GM19099 (cell line): ENCODE data around the gene FBLN5.

Source experiments
- POLR2A ChIP-seq: IDR thresholded peaks from 3 replicates; pipeline ENCODE4 v1.6.1; 2011; ENCODE audit warnings: low read depth; ENCODE audit not compliant: insufficient read length; ENCODE audit errors: extremely low read depth

The FBLN5 gene

DNA sequence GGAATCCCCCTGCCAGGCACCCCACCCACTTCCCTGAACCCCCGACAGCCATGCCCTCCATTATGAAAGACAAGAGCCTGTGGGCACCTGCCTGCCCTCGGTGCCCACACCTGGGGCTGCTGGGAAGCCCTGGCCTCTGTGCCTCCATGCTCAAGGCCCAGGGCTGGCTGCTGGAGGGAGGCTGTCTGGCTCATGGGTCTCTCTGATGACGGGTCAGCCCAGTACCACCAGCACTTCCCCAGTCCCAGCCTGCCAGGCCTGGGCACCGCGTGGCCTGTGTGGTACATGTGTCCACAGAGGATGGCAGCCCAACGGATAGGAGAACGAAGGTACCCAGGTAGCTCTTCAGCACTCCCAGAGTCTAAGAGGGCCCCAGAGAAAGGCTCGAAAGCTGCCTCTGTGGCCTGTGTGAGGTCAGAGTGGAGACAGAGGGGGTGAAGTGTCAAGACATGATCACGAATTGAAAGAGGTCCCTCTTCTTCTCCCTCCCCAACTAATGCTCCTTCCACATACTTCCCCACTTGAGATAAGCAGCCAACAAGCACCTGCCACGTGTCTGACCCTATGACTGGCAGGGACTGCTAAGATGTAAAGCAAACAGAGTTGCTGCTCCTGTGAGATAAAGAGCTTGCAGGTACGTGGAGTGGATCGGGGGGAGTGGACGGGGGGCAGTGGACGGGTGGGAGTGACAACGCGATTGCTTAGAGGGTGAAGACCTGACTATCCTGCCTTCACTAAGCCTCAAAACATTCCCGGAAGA lies 21.2 kb downstream of the FBLN5 start:
- TF ChIP-seq POLR2A = no peak

DNA sequence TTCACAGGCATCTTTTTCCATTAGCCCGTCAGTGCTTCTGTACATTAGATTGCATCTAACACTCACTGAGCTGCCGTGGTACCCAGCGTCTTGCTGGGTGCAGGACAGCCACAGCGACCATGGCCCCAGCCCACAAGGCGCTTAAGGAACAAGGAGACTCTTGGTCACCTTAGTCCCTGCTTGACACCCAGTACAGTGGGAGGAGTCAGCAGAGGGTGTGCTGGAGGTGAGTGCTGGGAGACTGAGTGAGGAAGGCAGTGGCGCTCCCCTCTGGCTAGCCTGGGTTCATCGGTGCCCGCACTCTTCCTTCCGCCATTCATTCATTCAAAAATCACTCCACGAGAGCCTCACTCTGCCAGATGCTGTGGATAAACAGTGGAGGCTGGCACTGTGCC lies 21.8 kb downstream of the FBLN5 start:
- TF ChIP-seq POLR2A = no peak

DNA sequence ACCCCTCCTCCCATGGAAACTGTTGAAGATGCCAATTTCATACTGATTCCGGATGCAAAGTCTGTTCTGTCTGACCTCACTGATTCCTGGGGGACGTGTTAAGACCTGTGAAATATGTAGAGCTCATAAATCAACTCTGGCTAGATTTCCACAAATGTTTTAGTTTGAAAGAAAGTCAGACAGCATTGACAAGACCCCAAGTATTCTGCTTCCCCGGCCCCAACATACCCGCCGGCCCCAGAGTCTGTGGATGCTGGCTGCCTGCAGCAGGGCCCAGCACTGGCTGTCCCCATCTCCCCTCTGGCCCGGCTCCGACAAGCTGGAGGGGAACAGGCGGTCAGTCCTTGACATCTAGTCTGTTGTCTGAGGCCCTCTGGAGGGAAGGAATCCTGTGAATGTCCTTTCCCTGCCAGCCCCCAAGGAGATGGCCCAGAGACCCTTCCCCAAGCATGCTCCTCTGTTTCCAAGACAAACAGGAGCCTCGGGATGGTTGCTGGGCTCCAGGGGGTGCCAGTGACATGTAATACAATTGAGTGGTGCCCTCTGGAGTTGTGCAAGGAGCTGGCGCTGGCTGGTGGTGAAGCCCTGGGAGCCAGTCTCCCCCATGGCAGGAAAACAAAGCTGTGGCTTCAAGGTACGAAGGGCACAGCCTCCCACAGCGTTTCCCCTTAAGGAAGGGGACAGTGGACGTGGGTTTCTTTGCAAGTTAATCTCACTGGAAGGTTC lies 22.3 kb downstream of the FBLN5 start:
- TF ChIP-seq POLR2A = no peak

GRCh38 chr14:91920526-91920925 lies 27.0 kb downstream of the FBLN5 start:
- TF ChIP-seq POLR2A = no peak

DNA sequence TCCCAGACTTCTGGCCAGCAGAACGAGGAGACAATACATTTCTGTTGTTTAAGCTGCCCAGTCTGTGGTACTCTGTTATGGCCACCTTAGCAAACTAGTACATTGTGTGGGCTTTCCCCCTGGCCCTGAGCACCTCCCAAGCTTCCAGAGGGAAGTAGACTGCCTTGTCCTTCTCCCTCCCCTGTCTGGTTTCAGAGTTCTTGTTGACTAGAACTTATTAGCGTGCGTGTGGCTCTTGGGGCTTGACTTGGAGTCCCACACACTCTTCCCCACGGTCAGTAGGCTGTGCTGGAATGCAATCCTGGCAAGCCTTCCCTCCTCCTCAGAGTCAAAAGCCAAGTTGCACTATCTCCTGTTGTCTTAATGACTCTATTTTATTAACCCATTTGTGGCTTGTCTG lies 27.7 kb downstream of the FBLN5 start:
- no peak for TF ChIP-seq POLR2A

GRCh38 chr14:91918186-91918883 lies 29.2 kb downstream of the FBLN5 start:
- no peak for TF ChIP-seq POLR2A

DNA sequence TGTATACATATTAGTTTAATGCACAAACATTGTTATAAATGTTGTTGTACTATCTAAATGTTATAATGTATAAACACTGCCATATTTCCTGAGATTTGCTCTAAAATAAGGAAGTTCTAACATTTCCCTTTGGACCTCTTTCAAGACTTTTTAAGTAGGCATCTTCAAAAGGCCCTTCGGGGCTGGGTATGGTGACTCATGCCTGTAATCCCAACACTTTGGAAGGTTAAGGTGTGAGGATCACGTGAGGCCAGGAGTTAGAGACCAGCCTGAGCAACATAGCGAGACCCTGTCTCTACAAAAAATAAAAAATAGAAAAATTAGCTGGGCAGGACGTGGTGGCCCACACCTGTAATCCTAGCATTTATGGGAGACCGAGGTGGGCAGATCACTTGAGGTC lies 35.5 kb downstream of the FBLN5 start:
- no peak for TF ChIP-seq POLR2A

DNA sequence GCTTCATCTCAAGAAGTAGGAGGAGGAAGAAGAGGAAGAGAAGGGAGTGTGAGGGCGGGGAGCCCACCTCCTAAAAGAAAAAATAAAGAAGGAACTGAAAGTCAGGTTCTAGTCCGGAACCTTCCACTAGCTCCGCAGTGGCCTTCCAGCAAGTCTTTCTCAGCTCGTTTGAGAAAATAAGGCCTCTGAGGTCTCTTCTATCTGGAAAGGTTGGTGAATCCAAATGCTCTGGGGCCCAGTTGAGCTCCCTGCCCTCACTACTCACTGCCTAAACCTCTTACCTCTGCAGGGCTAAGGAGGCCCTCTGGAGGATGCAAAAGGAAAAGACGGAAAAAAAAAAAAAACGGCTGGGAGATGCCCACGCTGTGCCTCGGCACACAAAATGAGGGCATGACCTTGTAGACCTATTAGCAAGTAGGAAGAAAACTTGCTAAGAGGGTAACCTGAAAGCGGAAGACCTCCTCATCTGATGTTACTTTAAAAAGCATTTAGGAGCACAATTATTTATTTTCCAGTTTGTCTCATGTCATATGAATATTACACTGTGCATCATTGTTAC lies 35.9 kb downstream of the FBLN5 start:
- TF ChIP-seq POLR2A = no peak

GRCh38 chr14:91910196-91910595 lies 37.3 kb downstream of the FBLN5 start:
- no peak for TF ChIP-seq POLR2A

GRCh38 chr14:91906374-91906773 lies 41.1 kb downstream of the FBLN5 start:
- no peak for TF ChIP-seq POLR2A

DNA sequence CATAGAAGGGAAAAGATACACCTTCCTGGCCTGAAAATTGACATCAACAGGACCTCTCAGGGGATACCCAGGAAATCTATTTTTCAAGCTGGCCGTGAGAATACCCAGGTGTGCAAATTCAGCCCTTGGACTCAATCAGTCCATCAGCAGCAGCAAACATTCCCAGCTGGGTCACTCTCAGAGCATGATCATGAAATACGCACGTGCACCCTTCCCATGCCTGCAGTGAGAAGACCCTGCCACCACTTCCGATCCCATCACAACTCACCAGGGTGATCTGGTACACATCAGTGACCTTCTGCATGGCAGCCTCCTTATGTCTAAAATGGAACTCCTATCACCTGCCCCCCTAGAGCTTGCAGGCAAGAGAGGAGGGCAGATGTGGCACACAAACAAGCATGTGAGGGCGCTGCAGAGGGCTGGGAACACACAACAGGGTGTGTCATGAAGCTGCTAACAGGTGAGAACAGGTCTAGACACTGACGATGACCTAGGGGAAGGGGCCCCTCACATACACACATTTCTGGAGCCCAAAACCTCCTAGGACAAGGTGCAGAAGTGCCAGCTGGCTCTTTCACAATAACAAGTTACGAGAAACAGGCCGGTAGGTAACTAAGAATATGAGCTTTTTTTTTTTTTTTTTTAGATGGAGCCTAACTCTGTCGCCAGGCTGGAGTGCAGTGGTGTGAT lies 42.4 kb downstream of the FBLN5 start:
- no peak for TF ChIP-seq POLR2A

- no peak for TF ChIP-seq POLR2A
Measured at GRCh38 chr14:91904483-91904882, 43.0 kb downstream of the FBLN5 start.

DNA sequence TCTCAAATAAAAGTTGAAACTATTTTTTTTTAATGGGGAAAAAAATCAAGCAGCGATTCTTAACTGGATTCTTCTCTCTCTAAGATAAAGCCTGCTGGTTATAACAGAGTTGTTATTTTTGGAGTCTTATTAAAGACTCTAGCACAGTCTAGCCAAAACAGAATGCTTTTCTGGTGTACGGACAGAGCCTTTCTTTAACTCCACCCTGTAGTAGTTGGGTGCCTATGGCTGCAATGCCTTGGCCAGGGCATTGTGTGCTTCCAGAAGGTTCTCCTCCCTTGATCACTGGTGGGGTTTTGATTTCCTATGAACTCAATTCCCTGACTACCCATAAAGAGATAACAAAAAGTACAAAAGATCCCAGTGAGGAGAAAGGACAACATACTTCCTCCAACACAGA lies 44.4 kb downstream of the FBLN5 start:
- TF ChIP-seq POLR2A = no peak

DNA sequence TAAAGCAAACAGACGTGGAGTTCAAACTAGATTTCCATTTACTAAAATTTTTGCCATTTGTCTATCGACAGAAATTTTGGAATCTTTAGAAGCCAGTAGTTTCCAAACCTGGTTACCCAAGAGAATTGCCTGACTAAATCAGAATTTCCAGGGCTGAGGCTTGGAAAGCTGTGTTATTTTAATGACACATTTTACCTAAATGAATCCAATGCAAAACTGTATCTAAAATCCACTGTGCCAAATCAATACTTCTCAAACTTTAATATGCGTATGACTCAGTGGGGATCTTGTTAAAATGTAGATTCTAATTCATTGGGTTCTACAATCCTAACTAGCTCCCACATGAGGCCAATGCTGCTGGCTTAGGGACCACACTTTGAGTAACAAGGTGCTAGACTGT lies 45.2 kb downstream of the FBLN5 start:
- no peak for TF ChIP-seq POLR2A
